HG02798 (cell line): ENCODE measurements around the gene MAML2.
A peak's percentile ranks its signal among the peaks of the same experiment; 100 is the strongest.

ENCODE experiments used
- ATAC-seq: cut with Tn5 transposase; IDR thresholded peaks from one replicate; pipeline ENCODE4 v1.9.1; 2021; ENCODE audit warnings: mild to moderate bottlenecking; ENCODE audit not compliant: unreplicated experiment, poor library complexity

MAML2 gene

GRCh38 chr11:96091476-96091875 is 251.5 kb downstream of the MAML2 start:
- ATAC-seq = no peak

GRCh38 chr11:96090711-96091110 is 252.3 kb downstream of the MAML2 start:
- no peak for ATAC-seq

- no peak for ATAC-seq
Measured at GRCh38 chr11:96088914-96089313, 254.1 kb downstream of the MAML2 start.

- ATAC-seq = no peak
Measured at GRCh38 chr11:96086111-96086510, 256.9 kb downstream of the MAML2 start.

- ATAC-seq = no peak
Measured at GRCh38 chr11:96085319-96085930, 257.6 kb downstream of the MAML2 start.

- ATAC-seq = no peak
Measured at GRCh38 chr11:96084610-96085318, 258.2 kb downstream of the MAML2 start.

GRCh38 chr11:96082936-96083335 is 260.1 kb downstream of the MAML2 start:
- ATAC-seq = no peak

GRCh38 chr11:96082002-96082899 is 260.7 kb downstream of the MAML2 start:
- ATAC-seq = no peak

- no peak for ATAC-seq
Measured at GRCh38 chr11:96081561-96081960, 261.4 kb downstream of the MAML2 start.

GRCh38 chr11:96079691-96080090 is 263.3 kb downstream of the MAML2 start:
- no peak for ATAC-seq

GRCh38 chr11:96075532-96075959 is 267.4 kb downstream of the MAML2 start:
- peak; percentile 81 for ATAC-seq

GRCh38 chr11:96074551-96075310 is 268.3 kb downstream of the MAML2 start:
- ATAC-seq = peak; percentile 34

- ATAC-seq = no peak
Measured at GRCh38 chr11:96073536-96073935, 269.5 kb downstream of the MAML2 start.

GRCh38 chr11:96072592-96072991 is 270.4 kb downstream of the MAML2 start:
- ATAC-seq = no peak

GRCh38 chr11:96070453-96070852 is 272.5 kb downstream of the MAML2 start:
- no peak for ATAC-seq

- no peak for ATAC-seq
Measured at GRCh38 chr11:96067160-96067559, 275.8 kb downstream of the MAML2 start.

GRCh38 chr11:96065379-96065778 is 277.6 kb downstream of the MAML2 start:
- ATAC-seq = no peak

- ATAC-seq = no peak
Measured at GRCh38 chr11:96063886-96064285, 279.1 kb downstream of the MAML2 start.

GRCh38 chr11:96063053-96063452 is 279.9 kb downstream of the MAML2 start:
- ATAC-seq = no peak

- ATAC-seq = peak; percentile 37
Measured at GRCh38 chr11:96062134-96062533, 280.9 kb downstream of the MAML2 start.
